Stimulated activated CD8-positive, alpha-beta memory T cell treated with anti-CD3 and anti-CD28 coated beads, Interleukin-4, amount 100 ng/mL, for 24 hours (primary cell): Measurements from ENCODE around the gene RPGRIP1.
"Not testable (repeated sequence)": the region's sequence is repeated elsewhere in the genome, so short reads cannot be mapped to it uniquely, and the experiment has no call there.

Experiments
- DNase-seq: peaks from one replicate; pipeline ENCODE4 v3.0.0-alpha.2; 2020; ENCODE audit warnings: low read depth

The RPGRIP1 gene

DNA sequence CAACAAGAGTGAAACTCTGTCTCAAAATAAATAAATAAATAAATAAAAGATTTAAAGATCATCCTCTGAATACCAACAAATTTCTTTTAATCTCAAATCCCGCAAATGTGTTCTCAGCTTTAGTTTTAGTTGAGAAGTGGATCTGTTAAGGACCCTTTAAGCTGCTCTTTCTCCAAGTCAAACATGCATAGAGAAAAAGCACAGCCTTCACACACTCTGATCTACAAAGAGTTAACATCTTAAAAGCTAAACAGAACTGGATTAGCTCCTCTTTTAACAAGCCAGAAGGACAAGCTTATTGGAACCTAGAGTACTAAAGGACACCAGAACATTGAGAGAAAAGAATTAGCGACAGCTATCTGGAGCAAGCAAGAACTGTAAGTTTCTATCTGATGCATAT, at the start of gene RPGRIP1:
Gene RPGRIP1, plus strand, starts transcription at position 301 of the 400 bp plus-strand sequence. CDS start 7,894 bp downstream, outside the sequence.
- no peak for DNase-seq

GRCh38 chr14:21231020-21231652, 48.7 kb upstream of the RPGRIP1 start:
- no peak for DNase-seq

DNA sequence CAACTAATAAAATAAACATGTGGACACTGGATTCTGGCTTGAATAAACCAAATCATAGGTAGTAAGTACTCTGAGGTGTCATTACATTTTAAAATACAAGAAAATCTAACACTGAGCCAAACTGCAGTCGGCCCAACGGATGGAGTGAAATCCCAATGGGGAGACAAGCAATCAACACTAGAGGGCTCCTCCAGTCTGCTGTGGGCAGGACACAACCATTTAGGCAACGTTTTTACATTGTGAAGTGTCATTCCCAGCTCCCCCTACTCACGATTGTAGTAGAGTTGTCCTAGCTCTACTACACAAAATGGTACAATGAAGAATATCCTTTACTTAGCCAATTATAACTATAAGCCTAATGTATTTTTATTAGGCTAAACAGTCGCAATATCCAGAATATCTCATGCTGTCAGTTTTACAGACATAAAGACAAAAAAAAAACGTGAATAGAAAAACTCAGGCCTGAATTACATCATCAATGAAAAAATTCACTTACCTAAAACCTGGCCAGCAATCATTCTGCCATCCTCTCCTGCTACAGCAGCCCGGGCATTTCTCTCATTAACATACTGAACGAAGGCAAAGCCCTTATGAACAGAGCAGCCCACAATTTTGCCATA, 46.3 kb upstream of the RPGRIP1 start:
- DNase-seq = no peak

DNA sequence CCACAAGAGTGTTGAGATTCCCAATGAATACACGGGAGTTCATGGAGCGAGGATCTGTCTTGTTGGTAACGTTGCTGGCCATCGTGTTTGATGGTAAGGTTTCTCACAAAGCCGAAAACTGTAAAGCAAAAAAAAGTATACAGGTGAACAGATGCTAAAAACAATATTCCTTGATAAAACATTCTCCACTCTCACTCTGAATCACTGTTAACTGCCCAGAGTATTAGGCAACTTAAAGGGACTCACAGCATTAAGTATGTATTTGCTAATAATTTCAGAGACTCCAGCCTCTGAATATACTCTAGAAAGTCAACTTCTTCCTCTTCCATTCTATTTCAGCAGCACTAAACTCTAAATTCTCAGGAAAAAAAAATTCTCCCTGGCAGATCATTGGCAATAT, 45.8 kb upstream of the RPGRIP1 start:
- DNase-seq = no peak

GRCh38 chr14:21236948-21237797, 42.7 kb upstream of the RPGRIP1 start:
- no peak for DNase-seq

DNA sequence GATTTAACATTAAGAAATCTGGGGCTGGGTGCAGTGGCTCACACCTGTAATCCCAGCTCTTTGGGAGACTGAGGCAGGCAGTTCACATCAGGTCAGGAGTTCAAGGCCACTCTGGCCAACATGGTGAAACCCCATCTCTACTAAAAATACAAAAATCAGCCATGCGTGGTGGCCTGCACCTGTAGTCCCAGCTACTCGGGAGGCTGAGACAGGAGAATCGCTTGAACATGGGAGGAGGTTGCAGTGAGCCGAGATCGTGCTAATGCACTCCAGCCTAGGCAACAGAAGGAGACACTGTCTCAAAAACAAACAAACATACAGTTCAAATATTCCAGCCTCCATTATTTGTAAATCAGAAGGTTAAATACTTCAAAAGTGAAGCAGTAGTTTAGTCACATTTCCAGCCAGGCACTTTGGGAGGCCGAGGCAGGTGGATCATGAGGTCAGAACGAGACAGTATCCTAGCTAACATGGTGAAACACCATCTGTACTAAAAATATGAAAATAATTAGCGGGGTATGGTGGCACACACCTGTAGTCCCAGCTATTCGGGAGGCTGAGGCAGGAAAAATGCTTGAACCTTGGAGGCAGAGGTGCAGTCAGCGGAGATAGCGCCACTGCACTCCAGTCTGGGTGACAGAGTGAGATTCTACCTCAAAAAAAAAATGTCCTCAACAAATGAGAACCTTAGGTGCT, 40.9 kb upstream of the RPGRIP1 start:
- no peak for DNase-seq

GRCh38 chr14:21240417-21240816, 39.5 kb upstream of the RPGRIP1 start:
- DNase-seq = no peak

DNA sequence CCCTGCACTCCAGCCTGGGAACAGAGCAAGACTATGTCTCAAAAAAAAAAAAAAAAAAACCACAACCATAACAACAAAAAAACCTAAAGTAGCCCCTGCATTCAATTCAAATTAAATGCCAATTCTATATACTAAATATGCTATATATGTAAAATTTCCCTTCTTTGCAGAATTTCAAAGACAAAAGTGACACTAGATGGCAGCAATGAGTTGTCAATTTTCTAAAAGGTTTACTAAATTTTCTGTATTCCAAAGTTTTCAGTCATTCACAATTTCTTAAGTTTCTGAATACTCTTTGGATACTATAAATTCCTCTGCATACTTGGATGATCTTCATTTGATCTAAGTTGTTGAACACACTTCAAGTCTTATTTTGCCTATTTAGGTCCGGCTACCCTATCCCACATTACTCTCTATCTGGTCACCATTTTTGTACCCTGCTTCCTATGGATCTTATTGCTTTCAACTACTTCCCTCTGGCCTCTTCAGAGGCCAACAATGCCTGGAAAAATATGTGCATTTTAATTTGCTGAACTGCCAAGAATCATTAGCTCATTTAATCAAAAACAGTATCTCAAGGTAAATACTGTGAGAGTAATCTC, 38.6 kb upstream of the RPGRIP1 start:
- DNase-seq = no peak

DNA sequence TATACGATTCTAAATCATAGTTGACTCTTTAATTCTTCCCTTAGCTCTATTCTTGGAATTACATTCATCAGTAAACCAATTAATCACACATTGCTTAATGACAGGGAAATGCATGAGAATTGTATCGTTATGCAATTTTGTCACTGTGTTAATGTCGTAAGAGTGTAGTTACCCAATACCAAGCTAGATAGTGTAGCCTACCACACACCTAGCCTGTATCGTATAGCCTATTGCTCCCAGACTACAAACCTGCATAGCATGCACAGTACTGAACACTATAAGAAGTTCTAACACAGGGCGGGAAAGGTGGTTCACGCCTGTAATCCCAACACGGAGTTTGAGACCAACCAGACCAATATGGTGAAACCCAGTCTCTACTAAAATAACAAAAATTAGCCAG, 35.3 kb upstream of the RPGRIP1 start:
- no peak for DNase-seq

GRCh38 chr14:21245813-21246212, 34.1 kb upstream of the RPGRIP1 start:
- no peak for DNase-seq

GRCh38 chr14:21248338-21248737, 31.5 kb upstream of the RPGRIP1 start:
- DNase-seq = no peak

DNA sequence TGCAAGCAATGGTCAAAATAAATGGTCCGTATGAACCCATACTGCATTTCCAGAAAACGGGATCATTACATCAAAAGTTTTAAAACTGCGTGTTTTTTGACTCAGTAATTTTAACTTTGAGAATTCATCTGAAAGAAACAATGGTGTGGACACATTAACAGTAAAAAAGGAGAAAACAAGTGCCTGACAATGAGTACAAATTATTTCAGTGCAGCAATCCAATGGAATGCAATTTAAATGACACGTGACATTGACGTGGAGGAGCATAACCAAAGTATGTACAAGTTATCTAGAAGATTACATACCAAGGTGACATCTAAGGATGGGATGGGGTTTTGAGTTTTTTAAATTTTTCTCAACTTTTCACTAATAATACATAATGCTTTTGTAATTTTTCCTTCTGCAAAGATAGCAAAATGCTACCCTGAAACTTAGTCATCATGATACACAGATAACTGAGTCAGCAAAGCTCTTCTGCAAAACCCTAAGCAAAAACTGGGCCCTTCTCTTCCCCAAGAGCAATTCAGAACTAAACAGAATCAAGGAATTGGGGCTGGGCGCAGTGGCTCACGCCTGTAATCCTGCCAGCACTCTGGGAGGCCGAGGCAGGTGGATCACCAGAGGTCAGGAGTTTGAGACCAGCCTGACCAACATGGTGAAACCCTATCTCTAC, 31.0 kb upstream of the RPGRIP1 start:
- DNase-seq = no peak

DNA sequence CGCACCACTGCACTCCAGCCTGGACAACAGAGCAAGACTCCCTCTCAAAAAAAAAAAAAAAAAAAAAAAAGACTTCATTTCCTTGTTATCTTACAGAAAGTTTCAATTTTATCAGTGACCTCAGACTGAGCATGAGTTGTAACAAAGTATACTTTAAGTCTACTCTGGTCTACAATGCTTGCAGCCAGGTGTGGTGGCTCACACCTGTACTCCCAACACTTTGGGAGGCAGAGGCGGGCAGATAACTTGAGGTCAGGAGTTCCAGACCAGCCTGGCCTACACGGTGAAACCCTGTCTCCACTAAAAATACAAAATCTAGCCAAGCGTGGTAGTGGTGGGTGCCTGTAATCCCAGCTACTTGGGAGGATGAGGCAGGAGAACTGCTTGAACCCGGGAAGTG, 28.7 kb upstream of the RPGRIP1 start:
- no peak for DNase-seq

DNA sequence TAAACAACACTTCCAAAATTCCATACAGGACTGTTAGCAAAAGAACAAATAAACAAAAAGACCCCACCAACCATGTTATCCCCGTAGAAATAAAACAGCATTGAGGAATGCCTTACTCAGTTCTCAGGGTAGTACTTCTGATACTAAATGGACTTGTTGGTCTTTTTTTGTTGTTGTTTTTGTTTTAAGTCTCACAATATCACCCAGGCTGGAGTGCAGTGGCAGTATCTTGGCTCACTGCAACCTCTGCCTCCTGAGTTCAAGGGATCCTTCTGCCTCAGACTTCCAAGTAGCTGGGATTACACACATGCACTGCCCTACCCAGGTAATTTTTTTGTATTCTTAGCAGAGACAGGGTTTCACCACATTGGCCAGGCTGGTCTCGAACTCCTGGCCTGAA, 27.7 kb upstream of the RPGRIP1 start:
- no peak for DNase-seq

- DNase-seq = no peak
Observed at GRCh38 chr14:21255385-21256101, 24.3 kb upstream of the RPGRIP1 start.

DNA sequence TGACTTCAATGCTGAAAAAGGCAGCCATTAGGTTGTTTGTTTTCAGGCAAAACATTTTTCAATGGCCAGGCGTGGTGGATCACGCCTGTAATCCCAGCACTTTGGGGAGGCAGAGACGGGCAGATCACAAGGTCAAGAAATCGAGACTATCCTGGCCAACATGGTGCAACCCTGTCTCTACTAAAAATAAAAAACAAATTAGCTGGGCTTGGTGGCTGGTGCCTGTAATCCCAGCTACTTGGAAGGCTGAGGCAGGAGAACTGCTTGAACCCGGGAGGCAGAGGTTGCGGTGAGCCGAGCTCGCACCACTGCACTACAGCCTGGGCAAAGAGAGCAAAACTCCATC, 23.8 kb upstream of the RPGRIP1 start:
- DNase-seq = not testable (repeated sequence)

DNA sequence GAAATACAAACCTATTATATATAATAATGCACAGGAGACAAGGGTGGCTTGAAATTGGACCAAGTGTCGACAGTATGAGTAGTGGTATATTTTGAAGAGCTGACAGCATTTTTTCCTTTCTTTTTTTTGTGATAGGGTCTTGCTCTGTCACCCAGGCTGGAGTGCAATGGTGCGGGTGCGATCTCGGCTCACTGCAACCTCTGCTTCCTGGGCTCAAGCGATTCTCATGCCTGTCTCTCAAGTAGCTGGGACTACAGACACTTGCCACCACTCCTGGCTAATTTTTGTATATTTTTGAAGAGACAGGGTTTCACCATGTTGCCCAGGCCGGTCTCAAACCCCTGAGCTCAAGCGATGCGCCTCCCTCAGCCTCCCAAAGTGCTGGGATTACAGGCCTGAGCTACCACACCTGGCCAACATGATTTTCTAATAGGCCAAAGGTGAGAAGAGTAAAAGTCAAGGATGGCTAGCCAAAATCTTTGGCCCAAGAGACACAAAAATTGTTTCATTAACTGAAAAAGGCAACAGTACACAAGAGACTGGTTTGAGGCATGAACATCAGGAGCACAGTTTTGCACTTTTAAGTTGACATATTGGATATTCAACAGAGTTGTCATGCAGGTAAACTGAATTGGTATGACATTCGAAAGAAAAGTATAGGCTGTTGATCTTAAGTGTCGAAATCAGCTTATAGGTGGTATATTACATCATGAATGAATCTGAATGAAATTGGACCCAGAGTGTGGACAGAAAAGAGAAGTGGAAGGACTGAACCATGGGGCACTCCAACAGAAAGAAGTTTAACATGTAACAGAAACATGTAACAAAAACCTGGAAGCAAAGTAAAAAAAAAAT, 23.1 kb upstream of the RPGRIP1 start:
- no peak for DNase-seq

- no peak for DNase-seq
Observed at GRCh38 chr14:21257394-21257909, 22.4 kb upstream of the RPGRIP1 start.

DNA sequence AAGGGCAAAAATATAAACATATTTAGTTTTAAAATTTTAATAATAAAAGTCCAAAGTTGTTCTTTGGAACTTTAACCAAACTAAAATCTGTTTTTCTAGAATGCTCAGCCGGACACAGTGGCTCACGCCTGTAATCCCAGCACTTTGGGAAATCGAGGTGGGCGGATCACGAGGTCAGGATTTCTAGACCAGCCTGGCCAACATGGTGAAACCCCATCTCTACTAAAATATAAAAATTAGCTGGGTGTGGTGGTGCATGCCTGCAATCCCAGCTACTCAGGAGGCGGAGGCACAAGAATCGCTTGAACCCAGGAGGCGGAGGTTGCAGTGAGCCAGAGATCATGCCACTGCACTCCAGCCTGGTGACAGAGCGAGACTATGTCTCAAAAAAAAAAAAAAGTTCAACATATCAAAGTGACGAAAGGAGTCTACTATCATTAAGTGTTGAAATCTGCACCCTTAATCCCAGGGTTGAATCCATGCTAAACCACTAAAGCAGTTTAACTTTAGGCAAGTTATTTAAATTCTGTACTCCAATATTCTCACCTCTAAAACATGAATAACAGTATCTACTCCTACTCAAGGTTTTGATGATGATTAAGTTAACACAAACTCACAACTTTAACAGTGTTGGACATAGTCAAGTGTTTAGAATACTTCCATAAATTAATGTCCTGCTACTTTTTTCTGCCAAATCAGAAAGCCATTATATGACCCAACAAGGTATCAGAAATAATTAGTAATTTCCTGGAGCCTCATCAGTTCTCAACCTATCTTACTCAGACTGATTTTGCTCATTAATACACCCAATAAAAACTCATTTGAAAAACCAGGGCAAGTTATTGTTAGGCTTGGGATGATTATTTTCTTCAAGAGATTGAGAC, 21.6 kb upstream of the RPGRIP1 start:
- no peak for DNase-seq
